NCI-H524 treated with DMSO at 0.1 percent for 48 hours (cell line): Measurements from ENCODE around the gene KDM5B.
"Not testable (repeated sequence)": the region's sequence is repeated elsewhere in the genome, so short reads cannot be mapped to it uniquely, and the experiment has no call there.

Source experiments
- DNase-seq: peaks from one replicate; lab custom pipeline; 2025; lab: John Stamatoyannopoulos, UW

KDM5B gene

DNA sequence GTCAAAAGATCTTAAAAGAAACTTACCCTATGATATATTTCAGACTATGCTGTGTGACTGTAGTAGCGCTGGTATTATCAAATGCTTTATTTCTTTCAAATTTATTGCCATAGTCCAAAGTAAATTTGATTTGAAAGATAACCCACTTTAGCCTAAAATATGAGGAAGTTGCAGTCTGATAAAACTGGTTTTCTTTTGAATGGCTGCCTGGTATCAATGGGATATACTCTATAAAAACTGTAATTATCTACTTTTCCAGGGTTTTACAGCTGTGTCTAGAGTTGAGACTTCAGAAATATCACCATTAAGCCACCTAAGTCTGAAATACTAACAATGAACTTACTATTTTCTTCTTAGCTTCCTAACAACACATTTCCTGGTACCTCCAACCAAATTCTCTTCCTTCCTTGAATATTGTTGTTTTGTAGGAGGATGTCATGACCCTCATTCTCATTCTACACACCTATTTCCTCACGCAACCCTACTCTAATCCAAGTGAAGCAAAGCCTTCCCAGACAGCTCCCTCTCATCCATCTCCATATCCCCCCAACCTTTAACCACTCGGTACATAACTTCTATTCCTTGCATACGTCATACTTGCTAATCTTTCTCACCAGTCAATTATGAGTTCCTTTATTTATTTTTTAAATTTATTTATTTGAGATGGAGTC is 17.0 kb downstream of the KDM5B start:
- no peak for DNase-seq

DNA sequence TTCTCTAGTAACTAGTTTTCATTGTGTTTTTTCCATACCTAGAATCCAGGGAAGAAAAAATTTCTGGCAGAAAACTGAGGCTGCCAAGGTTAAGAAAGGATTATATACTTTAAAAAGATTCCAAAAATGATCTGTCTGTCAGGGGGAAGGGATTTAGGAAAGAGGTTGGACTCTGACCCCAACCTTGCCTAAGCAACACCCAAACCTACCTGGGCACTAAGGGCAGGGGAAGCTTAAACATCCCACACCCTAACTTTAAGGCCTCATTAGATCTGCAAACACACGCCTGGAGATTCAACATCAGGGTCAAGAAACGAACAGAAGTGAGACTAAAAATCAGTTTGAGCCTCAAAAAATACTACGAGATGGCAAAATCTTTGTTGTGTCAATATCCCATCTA is 19.4 kb downstream of the KDM5B start:
- DNase-seq: no peak

DNA sequence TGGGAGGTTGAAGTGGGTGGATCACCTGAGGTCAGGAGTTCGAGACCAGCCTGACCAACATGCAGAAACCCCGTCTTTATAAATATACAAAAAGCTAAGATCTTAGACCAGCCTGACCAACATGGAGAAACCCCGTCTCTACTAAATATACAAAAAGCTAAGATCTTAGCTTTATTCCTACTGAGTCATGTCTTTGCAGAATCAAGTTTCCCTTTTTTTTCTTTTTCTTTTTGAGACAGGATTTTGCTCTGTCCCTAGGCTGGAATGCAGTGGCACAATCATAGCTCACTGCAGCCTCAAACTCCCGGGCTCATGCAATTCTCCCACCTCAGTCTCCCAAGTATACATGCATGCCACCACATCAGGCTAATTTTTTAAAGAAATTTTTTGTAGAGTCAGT is 21.4 kb downstream of the KDM5B start:
- no peak for DNase-seq

DNA sequence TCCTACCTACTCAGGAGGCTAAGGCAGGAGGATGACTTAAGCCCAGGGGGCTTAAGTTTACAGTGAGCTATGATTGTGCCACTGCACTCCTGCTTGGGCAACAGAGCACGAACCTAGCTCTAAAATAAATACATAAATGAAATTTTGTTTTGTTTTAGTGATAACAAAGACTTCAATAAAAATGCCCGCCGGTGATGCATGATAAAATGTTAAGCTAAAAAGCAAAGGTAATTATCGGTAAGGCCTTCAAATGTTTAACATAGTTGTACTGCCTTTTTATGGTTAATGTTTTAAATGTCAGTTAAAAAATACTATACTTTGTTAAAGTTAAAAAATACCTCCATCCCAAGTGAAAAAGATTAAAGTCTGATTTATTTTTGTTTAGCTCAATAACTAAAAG is 27.0 kb downstream of the KDM5B start:
- DNase-seq: no peak

DNA sequence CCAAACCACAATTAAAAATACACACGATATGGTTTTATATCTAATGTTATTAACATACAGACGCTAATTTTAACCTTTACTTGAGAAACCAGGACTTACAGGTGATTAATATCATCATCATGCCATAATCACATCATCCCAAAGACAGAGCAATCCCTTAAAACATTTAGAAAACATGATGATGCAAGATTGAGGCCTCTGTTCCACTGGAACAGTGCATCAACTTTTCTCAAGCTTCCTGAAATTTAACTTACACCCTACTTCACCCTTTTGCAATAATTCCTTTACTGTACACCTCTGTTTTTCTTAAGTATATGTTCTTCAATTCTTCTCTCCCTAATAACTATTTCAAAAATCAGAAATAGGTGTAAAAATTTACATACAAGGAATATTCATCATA is 38.1 kb downstream of the KDM5B start:
- no peak for DNase-seq

DNA sequence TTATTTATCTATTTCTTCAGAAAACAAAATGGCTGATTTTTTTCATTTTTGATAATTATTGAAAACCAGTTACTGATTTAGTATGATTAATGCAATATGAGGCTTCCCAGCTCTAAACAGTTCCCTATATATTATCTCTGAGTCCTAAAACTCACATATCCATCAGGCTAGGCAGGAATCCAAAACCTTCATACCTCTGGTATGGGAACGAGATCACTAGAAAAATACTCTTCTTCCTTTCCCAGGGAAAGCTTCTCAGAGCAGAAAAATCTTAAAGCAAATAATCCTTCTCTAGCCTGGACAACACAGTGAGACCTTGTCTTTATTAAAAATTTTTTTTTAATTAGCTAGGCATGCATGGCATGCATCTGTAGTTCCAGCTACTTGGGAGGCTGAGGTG is 42.5 kb downstream of the KDM5B start:
- no peak for DNase-seq

DNA sequence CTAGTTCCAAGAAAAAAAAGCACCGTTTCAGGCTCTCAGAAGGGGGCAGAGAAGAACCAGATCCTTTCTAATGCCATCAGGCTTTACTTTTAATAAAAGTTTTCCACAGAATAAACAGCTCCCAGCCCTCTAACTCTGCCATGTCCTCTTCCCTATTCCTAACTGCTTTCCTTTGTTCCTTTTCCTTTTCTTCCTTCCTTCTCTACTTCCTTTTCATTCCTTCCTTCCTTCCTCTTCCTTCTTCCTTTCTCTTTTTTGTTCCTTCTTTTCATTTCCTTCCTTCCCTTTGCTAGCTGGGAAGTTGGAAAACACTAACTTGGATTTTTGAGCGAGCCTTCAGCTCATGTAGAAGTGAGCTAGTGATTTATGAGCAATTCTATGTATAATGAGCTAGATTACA is 46.2 kb downstream of the KDM5B start:
- DNase-seq: no peak

DNA sequence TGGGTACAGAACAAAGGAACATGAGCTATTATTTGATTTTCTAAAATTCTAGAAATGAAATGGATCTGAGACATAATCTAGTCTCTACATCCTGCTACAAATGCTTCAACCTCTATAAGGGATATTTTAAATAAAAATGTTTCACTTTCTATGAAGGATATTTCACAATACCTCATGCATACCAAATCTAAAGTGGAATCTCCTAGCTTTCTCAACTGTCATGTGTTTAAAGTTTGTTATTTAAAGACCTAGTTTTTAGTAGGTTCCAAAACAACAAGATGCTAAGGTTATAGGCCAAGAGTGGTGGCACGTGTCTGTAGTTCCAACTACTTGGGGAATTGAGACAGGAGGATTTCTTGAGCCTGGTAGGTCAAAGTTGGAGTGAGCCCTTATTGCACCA is 47.6 kb downstream of the KDM5B start:
- no peak for DNase-seq

DNA sequence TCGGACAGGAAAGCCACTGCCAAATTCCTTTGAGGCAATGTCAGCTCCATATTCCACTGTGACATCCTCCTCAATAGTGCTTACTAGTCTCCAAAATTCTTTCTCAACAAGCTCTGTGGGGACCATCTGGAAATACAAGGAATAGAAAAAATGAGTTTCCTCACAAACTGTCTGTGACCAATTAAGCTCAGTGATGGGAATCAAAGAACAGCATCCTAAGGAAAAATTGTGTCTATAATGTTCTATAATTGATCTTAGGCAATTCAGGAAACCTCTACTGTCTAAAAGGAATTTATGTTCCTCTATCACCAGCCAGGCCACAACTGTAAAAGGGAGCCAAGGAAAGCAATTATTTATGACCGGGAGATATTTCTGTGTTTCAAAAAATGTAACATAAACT is 51.8 kb downstream of the KDM5B start:
- DNase-seq: no peak

DNA sequence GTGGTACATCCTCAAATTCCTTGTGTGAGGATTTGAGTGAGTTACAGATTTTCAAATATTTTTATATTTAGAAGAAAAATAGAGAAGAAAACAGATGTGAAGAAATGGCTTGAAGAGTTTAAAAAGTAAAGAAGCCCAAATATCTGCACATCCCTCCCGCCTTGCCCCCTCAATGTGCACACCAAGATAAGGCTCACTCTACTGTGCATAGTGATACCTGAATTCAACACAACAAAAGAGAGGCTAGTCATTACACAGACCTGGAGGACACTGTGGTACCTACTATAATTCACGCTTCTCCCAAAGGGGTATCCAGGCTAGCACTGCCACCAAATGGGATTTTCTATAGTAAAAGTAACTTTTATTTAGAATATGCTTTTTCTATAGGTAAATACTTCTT is 53.9 kb downstream of the KDM5B start:
- no peak for DNase-seq

DNA sequence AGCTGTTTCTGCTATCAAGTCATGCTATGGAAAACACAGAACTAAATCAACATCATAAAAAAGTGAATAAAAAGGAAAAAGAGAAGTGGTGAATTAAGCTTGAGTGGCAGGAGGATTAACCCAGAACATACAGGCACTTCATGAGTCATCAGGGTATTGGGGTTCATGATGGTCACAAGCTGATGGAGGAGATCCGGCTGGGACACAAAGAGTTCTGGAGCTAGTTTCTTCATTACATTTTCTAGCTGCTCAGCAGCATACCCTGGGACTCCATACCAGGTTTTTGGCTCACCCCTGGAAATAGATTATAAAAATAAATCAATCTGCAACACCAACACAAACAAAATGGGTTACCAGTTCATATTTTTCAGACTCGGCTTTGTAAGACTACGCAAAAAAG is 55.4 kb downstream of the KDM5B start:
- DNase-seq: no peak

DNA sequence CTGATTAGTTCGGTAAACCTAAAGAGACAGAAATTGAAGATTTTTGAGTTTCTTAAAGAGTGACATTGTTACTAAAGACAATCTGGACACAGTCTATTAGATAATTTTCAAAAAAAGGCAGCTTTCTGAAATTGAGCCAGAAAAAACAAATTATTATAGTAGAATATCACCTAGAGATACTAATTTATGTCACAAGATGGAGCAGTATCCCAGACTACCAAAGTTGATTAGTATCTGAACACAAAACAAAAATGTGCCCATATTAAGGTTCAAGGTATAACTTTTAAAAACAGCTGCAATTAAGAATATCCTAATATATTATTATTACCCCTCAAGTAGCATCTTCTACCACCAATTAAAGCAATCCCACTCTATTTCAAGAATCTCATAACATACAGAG is 57.5 kb downstream of the KDM5B start:
- no peak for DNase-seq

DNA sequence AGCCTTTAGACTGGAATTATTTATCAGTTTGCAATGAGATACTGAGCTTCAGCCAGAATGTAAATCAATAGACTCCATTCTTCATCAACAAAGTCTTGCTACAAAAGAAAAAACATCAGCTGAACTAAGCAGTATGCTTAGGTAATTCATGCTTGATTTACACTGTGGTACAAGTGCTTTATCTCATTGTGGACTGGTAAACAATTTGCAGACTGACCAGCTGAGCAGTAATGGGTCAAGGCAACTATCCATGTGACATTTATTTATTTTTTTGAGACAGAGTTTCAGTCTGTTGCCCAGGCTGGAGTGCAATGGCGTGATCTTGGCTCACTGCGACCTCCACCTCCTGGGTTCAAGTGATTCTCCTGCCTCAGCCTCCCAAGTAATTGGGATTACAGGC is 58.2 kb downstream of the KDM5B start:
- DNase-seq: no peak

DNA sequence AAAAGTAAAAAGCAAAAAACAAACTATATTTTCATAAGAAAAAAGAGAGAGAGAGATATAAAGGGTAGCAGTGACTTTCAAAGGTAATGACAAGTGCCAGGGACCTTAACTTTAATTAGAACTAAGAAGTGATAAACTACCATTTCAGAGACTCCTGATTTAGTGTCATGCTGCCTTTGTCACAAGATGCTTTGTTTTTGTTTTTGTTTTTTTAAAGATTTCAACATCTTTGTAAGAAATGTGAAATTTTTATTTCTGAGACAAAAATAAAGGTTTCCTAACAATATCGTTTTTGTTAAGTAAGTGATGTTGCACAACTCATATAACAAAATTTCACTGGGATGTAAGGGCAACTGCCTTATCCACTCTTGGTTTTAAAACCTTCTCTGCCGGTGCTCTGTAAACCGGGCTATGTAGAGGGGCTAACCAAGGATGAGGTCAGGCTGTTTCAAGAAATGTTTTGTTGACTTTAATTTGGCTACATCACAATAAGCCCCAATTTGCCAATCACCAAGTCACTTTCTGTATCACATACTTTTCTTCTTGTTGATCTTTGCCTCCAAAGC is 62.8 kb downstream of the KDM5B start:
- DNase-seq: no peak

DNA sequence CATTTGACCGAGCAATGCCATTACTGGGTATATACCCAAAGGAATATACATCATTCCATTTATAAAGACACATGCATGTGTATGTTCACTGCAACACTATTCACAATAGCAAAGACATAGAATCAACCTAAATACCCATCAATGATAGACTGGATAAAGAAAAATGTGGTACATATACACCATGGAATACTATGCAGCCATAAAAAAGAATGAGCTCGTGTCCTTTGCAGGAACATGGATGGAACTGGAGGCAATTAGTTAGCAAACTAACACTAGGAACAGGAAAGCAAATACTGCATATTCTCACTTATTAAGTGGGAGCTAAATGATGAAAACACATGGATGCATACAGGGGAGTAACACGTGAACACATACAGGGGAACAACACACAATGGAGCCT is 63.5 kb downstream of the KDM5B start:
- DNase-seq: not testable (repeated sequence)

DNA sequence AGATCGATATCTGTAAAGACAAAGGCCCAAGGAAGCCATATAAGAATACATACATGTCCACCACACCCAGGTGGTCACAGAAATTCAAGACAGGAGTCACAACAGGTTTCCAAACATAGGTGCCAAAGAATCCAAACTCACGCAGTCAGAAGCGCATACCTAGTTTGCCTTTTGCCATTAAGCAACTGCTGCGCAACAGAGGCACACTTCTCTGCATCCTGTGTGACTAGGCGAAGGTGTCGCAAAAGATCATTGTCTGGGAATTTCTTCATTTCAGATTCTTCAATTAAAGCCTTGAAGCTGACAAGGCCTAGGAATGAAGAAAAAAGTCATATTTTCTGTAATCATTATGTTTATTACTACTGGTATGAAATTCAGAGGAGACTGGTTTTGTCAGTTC is 65.7 kb downstream of the KDM5B start:
- no peak for DNase-seq

DNA sequence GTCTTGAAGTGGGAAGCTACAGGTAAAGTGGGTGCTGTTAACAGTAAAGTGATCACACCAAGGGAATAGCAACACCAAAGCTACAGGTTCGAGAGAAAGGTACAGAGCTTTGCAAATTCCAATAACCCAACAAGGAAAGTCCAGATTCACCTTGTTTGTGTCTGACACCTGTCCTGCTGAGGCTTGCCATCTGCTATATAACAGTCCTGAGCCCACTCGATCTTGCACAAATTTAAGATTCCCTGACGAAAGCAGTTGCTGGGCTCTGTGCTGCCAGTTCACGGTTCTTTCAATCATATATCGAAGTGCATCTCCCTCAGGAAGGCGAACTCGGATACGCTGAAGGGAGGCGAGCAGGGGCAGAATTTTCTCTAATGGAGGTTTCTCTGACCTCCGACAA is 75.0 kb downstream of the KDM5B start:
- no peak for DNase-seq

DNA sequence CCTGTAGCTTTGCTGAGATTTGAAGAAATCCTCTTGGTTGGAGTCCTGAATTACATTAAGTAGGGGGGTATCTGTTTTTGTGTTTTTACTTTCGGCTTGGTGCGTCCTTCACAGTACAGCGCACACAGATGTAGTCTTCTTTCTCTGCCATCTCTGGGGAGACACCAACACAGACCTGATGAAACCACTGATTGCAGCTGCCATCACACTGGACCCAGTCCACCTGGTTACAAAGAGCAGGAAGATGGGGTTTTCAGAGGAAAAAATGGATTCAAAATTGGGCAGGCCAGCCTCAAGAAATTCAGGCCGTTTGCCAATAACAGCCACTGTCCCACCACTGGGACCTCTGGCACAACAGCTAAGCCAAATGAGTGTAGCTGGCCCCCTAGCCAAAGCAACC is 79.3 kb downstream of the KDM5B start:
- no peak for DNase-seq

DNA sequence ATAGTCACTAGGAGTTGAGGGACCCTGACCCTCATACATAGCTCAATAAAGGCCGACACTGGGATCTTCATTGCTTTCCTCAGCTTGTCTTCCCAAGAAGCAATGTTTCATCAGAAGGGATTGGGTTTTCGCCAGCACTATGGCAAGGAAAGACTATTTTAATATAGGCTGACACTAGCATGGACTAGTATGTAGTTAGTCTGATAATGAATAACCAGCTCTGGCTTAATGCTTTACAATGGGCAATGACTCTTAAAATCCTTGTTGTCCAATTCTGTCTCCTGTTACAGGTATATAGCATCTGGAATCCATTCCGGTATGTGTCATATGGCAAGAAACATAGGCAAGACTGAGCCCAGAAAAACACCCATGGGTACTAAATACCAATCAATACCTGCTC is 82.7 kb downstream of the KDM5B start:
- DNase-seq: no peak

DNA sequence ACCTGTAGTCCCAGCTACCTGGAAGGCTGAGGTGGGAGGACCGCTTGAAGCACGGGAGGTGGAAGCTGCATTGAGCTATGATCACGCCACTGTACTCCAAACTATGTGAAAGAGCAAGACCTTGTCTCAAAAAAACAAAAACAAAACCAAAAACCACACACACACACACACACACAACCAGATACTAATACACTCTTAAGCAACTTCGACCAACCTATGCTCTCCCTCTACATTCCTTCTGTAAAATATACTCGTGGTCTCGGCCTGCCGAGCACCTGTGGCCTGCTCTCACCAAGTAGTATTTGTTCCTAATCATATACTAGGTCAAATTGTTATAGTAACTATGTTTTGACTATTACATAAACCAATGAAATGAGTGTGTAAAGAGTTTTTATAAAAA is 84.5 kb downstream of the KDM5B start:
- DNase-seq: no peak

DNA sequence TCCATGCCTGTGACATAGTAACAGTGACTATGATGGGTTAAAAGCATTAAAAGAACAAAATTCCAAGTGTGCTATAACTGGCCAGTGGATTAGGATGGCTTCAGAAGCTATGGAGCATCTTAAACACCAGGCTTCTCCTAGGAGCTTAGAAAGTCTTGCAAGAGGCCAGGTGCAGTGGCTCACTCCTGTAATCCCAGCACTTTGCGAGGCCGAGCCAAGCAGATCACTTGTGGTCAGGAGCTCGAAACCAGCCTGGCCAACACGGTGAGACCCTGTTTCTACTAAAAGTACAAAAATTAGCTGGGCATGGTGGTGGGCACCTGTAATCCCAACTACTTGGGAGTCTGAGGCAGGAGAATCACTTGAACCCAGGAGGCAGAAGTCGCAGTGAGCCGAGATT is 85.2 kb downstream of the KDM5B start:
- not testable (repeated sequence) for DNase-seq

DNA sequence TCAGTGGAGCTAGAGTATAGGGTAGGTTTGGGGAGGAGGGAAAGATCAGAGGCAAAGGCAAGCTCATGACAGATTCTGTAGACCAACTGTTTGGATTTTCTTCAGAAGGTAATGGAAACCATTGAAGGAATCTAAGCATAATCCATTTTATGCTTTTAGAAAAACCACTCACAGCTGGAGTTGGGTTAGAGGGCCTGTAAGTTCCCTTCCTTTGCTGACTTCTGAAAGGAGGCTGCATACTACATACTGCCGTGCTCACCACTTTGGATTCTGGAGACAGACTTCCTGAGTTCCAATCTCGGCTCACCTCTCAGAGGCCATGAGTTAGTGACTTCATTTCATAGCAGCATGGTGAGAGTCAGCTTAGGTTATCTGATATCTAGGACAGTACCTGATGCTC is 91.6 kb downstream of the KDM5B start:
- DNase-seq: no peak

DNA sequence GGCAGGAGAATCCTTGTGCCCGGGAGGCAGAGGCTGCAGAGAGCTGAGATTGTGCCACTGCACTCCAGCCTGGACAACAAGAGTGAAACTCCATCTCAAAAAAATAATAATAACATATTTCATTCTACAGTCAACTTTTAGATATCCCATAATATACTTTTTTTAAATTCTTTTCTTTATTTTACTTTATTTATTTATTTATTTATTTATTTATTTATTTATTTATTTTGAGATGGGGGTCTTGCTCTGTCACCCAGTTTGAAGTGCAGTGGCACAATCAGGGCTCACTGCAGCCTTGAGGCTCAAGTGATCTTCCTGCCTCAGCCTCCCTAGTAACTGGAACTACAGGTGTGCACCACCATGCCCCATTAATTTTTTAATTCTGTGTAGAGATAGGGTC is 94.0 kb downstream of the KDM5B start:
- DNase-seq: not testable (repeated sequence)

DNA sequence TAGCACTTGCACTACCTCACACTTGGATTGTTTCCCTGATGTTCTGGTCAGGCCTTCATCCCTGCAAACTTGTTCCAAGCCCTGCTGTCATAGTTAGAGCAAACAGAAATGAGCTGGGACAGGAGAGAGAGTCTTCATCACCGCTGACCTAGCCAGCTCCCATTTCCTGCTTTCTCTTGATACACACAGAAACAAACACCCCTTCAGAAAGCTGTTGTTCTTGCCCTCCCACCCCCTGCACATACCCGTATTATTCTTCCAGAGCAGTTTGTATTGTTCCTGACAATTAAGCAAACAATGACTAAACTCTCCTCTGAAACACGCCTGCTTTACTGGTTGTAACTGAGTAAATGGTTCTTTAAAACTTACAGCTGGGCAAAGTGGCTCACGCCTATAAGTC is 95.1 kb downstream of the KDM5B start:
- DNase-seq: no peak
